Coronary artery (tissue), 2 donors: Measurements from ENCODE around the gene ODF2L.
A peak's percentile ranks its signal among the peaks of the same experiment; 100 is the strongest.

Experiments used
- DNase-seq: peaks from one replicate; pipeline ENCODE4 v3.0.0-alpha.2; 2017; ENCODE audit warnings: low spot score
- H3K27ac ChIP-seq, 2 donors: fragments of 200-600 bp; sonication (generic); one replicate each; pipeline ENCODE4 v1.5.1; 2016 to 2019
- H3K4me3 ChIP-seq: fragments of 200-600 bp; sonication (generic); 2 replicates; pipeline ENCODE4 v1.5.1; 2016; ENCODE audit warnings: mild to moderate bottlenecking, moderate library complexity
- CTCF ChIP-seq: fragments of 200-600 bp; sonication (generic); IDR thresholded peaks from one replicate; pipeline ENCODE4 v1.5.1; 2019; ENCODE audit warnings: antibody characterized with exemption

Gene ODF2L

GRCh38 chr1:86419277-86419903 lies 23.3 kb upstream of the ODF2L start:
- Histone ChIP-seq H3K27ac (no peak overlapping the region), H3K4me3 (no peak overlapping the region)
- DNase-seq, result no peak
- no peak for TF ChIP-seq CTCF

DNA sequence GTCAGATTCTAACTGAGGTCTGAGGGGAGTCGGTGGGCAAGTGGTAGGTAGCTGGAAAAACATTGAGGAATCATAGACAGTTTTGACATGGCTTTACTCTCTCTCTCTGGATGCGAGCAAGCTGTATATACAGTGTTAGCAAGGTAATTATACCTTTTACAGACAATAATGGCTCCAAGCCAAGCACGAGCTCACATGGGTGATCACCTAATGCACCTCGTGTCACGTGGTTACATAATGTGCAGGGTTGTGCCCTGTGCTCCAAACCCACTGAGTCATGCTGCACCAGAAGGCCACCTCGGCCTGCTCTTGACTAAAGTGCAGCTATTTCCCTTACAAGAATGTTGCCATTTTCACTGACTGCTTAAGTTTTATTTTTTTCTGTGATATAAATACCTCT lies 20.2 kb upstream of the ODF2L start:
- DNase-seq, result no peak
- TF ChIP-seq CTCF, result no peak
- H3K27ac ChIP-seq, result no peak overlapping the region
- no peak overlapping the region for H3K4me3 ChIP-seq

GRCh38 chr1:86410879-86411278 lies 14.8 kb upstream of the ODF2L start:
- TF ChIP-seq CTCF, result no peak

GRCh38 chr1:86409416-86410021 lies 13.4 kb upstream of the ODF2L start:
- Histone ChIP-seq H3K4me3 (no peak overlapping the region), H3K27ac (no peak overlapping the region)
- DNase-seq, result no peak
- TF ChIP-seq CTCF, result no peak

More at GRCh38 chr1:86410879-86411278, 14.8 kb upstream of the ODF2L start:
- no peak for DNase-seq
- Histone ChIP-seq H3K4me3 (no peak overlapping the region), H3K27ac (no peak overlapping the region)

- peak overlapping the region; percentile 75 to 83 for H3K27ac ChIP-seq
- H3K4me3 ChIP-seq, result peak overlapping the region; percentile 80
- DNase-seq, result no peak
- TF ChIP-seq CTCF, result no peak
Measured at GRCh38 chr1:86396498-86396890, 371 bp upstream of the ODF2L start.

- Histone ChIP-seq H3K4me3 (no peak overlapping the region), H3K27ac (no peak overlapping the region)
- DNase-seq, result no peak
- TF ChIP-seq CTCF, result no peak
Measured at GRCh38 chr1:86394416-86394815, 1.7 kb downstream of the ODF2L start.

GRCh38 chr1:86389307-86389706 lies 6.8 kb downstream of the ODF2L start:
- TF ChIP-seq CTCF, result no peak
- DNase-seq, result no peak
- Histone ChIP-seq H3K4me3 (no peak overlapping the region), H3K27ac (peak overlapping the region in 1 of 2 donors; percentile 9)
